ENCODE data around the gene C1QTNF1.

Gene C1QTNF1

GRCh38 chr17:79084291-79085153 lies 60.6 kb downstream of the C1QTNF1 start:
- Histone ChIP-seq H3K4me3 (ENCODE audit: low read length) (no peak overlapping the region), H3K9ac (ENCODE audit: low read length) (no peak overlapping the region), H3K27me3 (ENCODE audit: control insufficient read depth, insufficient read depth, low read length) (no peaks in the 10 kb centered on the region), H3K9me3 (ENCODE audit: control insufficient read depth, low read depth, low read length) (no peaks in the 10 kb centered on the region), H3K36me3 (ENCODE audit: control insufficient read depth, low read depth, low read length) (peaks cover 1% of the 10 kb centered on the region), H3K27ac (ENCODE audit: low read length) (no peak overlapping the region), H3K4me1 (ENCODE audit: control insufficient read depth, low read depth, low read length) (no peaks in the 10 kb centered on the region)

DNA sequence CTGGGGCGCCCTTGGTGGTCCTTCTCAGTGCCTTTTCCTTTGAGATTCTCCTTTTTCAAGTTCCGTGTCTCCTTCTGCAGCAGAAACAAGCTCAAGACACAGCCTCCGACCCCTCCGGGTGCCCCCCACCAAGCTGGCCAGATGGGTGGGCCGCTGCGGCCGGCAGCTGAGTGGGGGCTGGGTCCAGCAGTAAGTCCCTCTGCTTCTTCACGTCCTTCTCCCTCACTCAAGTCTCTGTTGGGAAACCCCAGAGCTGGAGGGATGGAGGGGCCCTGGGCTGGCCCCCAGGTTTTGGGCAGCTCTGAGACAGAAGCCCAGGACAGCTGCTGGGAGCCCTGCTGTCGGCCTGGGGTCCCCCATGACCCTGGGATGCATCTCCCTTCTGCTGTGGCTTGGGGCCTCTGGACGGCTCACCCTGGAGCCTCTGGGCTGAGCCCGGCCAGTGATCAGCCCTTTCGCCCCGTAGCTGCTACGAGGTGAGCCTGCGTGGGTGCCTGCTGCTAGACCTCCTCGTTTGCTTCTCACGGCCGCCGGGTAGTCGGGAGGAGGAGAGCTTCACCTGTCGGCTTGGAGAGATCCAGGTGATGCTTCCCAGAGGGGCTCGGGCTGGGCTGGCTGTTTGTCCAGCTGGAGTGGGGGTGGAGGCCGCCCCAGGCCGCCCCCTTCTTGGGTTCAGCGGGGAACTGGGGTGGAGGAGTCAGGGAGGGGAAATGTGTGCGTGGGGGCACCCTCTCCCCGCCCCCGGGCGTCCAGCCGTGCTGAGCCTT lies 61.4 kb downstream of the C1QTNF1 start:
- H3K4me1 ChIP-seq (ENCODE audit: control insufficient read depth, low read depth, low read length): no peaks in the 10 kb centered on the region
- no peaks in the 10 kb centered on the region for H3K36me3 ChIP-seq (ENCODE audit: control insufficient read depth, low read depth, low read length)
- no peak overlapping the region for H3K9ac ChIP-seq (ENCODE audit: low read length)
- no peaks in the 10 kb centered on the region for H3K9me3 ChIP-seq (ENCODE audit: control insufficient read depth, low read depth, low read length)
- no peak overlapping the region for H3K4me3 ChIP-seq (ENCODE audit: low read length)
- no peaks in the 10 kb centered on the region for H3K27me3 ChIP-seq (ENCODE audit: control insufficient read depth, insufficient read depth, low read length)
- no peak overlapping the region for H3K27ac ChIP-seq (ENCODE audit: low read length)

DNA sequence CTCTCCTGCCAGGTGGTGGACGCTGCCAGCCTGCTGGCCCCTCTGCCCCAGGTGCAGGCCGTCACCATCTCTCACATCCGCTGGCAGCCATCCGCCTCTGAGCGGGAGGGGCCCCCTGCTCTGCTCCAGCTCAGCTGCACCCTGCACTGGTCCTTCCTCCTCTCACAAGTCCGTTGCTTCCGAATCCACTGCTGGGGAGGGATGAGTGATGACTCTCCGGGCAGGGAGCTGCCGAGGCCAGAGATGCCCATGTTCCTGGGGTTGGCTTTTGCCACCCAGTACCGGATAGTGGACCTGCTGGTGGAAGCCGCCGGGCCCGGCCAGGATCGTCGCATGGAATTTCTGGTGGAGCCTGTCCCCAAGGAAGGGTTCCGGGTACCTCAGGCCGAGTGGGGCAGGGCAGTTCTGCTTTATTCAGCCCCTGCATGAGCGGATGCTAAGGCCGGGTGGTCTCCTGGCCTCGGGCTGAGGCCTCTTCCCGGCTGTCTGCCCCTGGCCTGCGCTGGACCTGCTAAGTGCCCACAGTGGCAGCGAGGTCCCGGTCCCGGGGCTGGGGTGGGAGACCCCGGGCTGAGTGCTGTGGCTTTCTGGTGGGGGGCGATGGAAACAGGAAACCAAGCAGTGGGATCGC lies 62.1 kb downstream of the C1QTNF1 start:
- H3K27me3 ChIP-seq (ENCODE audit: control insufficient read depth, insufficient read depth, low read length): no peaks in the 10 kb centered on the region
- no peak overlapping the region for H3K9ac ChIP-seq (ENCODE audit: low read length)
- no peak overlapping the region for H3K27ac ChIP-seq (ENCODE audit: low read length)
- H3K9me3 ChIP-seq (ENCODE audit: control insufficient read depth, low read depth, low read length): no peaks in the 10 kb centered on the region
- H3K36me3 ChIP-seq (ENCODE audit: control insufficient read depth, low read depth, low read length): no peaks in the 10 kb centered on the region
- no peaks in the 10 kb centered on the region for H3K4me1 ChIP-seq (ENCODE audit: control insufficient read depth, low read depth, low read length)
- H3K4me3 ChIP-seq (ENCODE audit: low read length): no peak overlapping the region

- H3K4me1 ChIP-seq (ENCODE audit: control insufficient read depth, low read depth, low read length): no peaks in the 10 kb centered on the region
- no peak overlapping the region for H3K9ac ChIP-seq (ENCODE audit: low read length)
- no peaks in the 10 kb centered on the region for H3K27me3 ChIP-seq (ENCODE audit: control insufficient read depth, insufficient read depth, low read length)
- no peaks in the 10 kb centered on the region for H3K9me3 ChIP-seq (ENCODE audit: control insufficient read depth, low read depth, low read length)
- H3K4me3 ChIP-seq (ENCODE audit: low read length): no peak overlapping the region
- H3K36me3 ChIP-seq (ENCODE audit: control insufficient read depth, low read depth, low read length): no peaks in the 10 kb centered on the region
- no peak overlapping the region for H3K27ac ChIP-seq (ENCODE audit: low read length)
These were observed 62.8 kb downstream of the C1QTNF1 start for GRCh38 chr17:79086609-79087427.

DNA sequence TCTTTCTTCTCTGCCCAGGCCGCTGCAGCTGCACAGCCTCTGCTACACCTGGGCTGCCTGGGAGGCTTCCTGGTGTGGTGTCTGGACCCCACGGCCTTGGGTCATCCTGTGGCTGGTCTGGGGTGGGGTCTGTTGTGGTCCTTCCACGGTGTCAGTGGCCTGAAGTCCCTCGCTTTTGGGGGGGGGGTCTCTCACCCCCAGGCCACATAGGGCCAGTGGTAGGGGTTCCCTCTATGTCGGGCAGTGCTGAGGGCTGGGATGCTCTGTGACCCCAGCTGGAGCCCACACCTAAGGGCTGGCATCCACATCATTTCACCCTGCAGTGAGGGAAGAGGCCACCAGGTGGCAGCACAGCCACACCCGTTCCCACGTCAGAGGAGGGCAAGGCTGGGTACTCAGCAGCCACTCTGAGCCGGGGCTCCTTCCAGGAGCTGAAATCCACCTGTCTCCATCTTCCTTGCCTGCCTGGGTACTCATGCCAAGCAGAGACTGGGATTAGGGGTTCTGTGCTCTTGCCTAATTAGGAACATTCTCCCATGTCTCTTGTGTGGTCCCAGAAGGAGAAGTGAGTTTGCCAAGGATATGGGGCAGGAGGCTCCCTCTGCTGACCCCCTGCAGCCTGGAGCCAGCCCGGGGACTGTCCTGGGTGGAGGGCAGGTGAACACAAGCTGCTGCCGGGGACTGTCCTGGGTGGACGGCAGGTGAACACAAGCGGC lies 63.6 kb downstream of the C1QTNF1 start:
- Histone ChIP-seq H3K4me3 (ENCODE audit: low read length) (no peak overlapping the region), H3K27ac (ENCODE audit: low read length) (no peak overlapping the region), H3K9ac (ENCODE audit: low read length) (no peak overlapping the region), H3K9me3 (ENCODE audit: control insufficient read depth, low read depth, low read length) (no peaks in the 10 kb centered on the region), H3K36me3 (ENCODE audit: control insufficient read depth, low read depth, low read length) (no peaks in the 10 kb centered on the region), H3K27me3 (ENCODE audit: control insufficient read depth, insufficient read depth, low read length) (no peaks in the 10 kb centered on the region), H3K4me1 (ENCODE audit: control insufficient read depth, low read depth, low read length) (no peaks in the 10 kb centered on the region)

DNA sequence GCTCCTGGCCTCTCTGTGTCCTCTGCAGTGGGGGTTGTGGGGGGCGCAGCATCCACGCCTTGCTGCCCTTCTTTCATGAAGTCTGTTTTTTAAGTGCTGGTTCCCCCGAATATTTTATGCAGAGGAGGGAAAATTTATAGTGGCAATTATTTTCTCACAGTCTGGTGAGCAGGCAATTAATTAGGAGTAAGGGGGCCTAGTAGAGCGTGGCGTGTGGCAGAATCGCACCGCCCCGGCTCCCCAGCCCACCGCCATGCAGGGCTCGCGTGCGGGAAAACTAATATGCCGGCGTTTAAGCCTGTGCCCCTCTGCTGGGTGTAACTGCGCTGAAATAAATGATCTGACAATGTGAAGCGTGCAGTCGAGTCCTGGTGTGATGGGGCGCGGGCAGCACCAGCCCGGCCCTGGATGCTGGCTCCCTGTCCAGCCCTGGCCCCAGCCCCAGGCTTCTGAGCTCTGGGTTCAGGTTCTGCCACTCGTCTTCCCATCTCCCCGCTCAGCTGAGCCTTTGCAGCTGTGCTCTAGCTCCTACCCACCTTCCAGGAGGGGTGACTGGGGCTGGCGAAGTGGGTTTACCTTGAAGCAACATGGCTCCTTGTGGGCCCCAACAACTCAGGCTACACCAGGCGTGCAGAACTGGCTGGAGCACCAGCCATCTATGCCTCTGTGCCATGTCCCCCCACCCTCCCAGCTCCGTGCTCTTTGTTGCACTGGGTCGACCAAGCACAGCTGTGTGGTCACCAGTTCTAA lies 64.5 kb downstream of the C1QTNF1 start:
- no peaks in the 10 kb centered on the region for H3K36me3 ChIP-seq (ENCODE audit: control insufficient read depth, low read depth, low read length)
- no peaks in the 10 kb centered on the region for H3K9me3 ChIP-seq (ENCODE audit: control insufficient read depth, low read depth, low read length)
- H3K27ac ChIP-seq (ENCODE audit: low read length): no peak overlapping the region
- H3K27me3 ChIP-seq (ENCODE audit: control insufficient read depth, insufficient read depth, low read length): no peaks in the 10 kb centered on the region
- H3K4me3 ChIP-seq (ENCODE audit: low read length): no peak overlapping the region
- no peaks in the 10 kb centered on the region for H3K4me1 ChIP-seq (ENCODE audit: control insufficient read depth, low read depth, low read length)
- no peak overlapping the region for H3K9ac ChIP-seq (ENCODE audit: low read length)

DNA sequence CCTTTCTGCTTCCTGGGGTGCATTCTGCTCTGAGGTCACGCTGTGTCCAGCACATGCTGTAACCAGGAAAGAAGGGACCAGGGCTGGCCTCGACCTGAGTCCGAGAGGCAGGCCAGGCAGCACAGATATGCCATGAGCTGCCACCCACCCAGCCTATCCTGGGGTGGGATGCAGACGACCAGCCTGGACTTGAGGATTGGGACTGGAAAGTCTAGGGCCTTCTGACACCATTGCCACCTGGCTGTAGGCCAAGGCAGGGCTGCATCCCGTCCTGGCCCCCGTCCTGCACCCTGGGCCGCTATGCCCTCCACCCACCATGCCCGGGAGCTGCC lies 65.0 kb downstream of the C1QTNF1 start:
- Histone ChIP-seq H3K36me3 (ENCODE audit: control insufficient read depth, low read depth, low read length) (no peaks in the 10 kb centered on the region), H3K4me1 (ENCODE audit: control insufficient read depth, low read depth, low read length) (no peaks in the 10 kb centered on the region), H3K9me3 (ENCODE audit: control insufficient read depth, low read depth, low read length) (no peaks in the 10 kb centered on the region), H3K27me3 (ENCODE audit: control insufficient read depth, insufficient read depth, low read length) (no peaks in the 10 kb centered on the region), H3K4me3 (ENCODE audit: low read length) (no peak overlapping the region), H3K9ac (ENCODE audit: low read length) (no peak overlapping the region), H3K27ac (ENCODE audit: low read length) (no peak overlapping the region)

GRCh38 chr17:79089720-79090442 lies 65.9 kb downstream of the C1QTNF1 start:
- Histone ChIP-seq H3K27me3 (ENCODE audit: control insufficient read depth, insufficient read depth, low read length) (no peaks in the 10 kb centered on the region), H3K36me3 (ENCODE audit: control insufficient read depth, low read depth, low read length) (no peaks in the 10 kb centered on the region), H3K9me3 (ENCODE audit: control insufficient read depth, low read depth, low read length) (no peaks in the 10 kb centered on the region), H3K4me1 (ENCODE audit: control insufficient read depth, low read depth, low read length) (no peaks in the 10 kb centered on the region), H3K27ac (ENCODE audit: low read length) (no peak overlapping the region), H3K4me3 (ENCODE audit: low read length) (no peak overlapping the region), H3K9ac (ENCODE audit: low read length) (no peak overlapping the region)

DNA sequence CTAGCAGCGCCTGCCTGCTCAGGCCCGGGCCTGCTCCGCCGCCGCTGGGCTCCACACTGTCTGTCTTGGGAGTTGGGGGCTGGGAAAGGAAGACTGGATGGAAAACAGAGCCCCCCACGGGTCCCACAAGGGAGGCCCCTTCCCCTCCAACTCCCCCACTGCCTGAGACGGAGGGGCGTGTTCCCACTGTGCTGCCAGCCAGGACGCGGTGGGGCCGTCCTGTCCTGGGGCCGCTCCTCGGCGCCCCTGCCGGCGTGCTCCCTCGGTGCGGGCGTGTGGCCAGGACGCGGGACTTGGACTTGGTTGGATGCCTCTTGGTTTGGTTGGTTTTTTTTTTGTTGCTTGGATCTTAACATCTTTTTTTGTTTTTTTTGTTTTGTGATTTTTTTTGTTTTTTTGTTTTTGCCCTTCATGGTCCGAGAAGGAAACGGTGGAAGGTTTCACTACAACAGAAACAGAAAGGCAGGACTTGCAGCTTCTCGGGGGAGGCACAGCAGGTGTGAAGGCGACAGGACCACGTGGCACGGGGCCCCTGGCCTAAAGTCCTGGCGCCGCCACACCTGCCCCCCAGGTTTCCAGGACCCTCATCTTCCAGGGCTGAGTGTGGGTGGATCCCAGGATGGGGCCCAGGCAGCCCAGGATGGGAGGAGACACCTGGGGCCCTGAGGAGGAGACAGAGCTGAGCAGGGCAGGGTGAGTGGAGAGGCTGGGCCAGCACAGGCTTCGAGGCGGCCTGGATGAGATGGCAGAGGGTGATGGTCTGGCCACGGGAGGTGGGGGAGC lies 66.7 kb downstream of the C1QTNF1 start:
- H3K27ac ChIP-seq (ENCODE audit: low read length): no peak overlapping the region
- no peaks in the 10 kb centered on the region for H3K36me3 ChIP-seq (ENCODE audit: control insufficient read depth, low read depth, low read length)
- H3K4me3 ChIP-seq (ENCODE audit: low read length): no peak overlapping the region

More for the DNA sequence above, 66.7 kb downstream of the C1QTNF1 start:
- no peaks in the 10 kb centered on the region for H3K4me1 ChIP-seq (ENCODE audit: control insufficient read depth, low read depth, low read length)
- H3K9me3 ChIP-seq (ENCODE audit: control insufficient read depth, low read depth, low read length): no peaks in the 10 kb centered on the region
- H3K9ac ChIP-seq (ENCODE audit: low read length): no peak overlapping the region
- H3K27me3 ChIP-seq (ENCODE audit: control insufficient read depth, insufficient read depth, low read length): no peaks in the 10 kb centered on the region
